RWPE2 (cell line): Measurements from ENCODE around the gene MAN1A1.

Experiments
- ATAC-seq: fragments of 200-7000 bp; cut with Tn5 transposase; 3 replicates; pipeline ENCODE4 v1.9.1; 2021; ENCODE audit warnings: low read depth
- DNase-seq: peaks from one replicate; pipeline ENCODE4 v3.0.0-alpha.2; 2020; ENCODE audit warnings: low spot score
- H3K27ac ChIP-seq: fragments of 450-650 bp; 2 replicates; pipeline ENCODE4 v1.5.1; 2017; ENCODE audit warnings: mild to moderate bottlenecking; ENCODE audit not compliant: poor library complexity, severe bottlenecking
- H3K27me3 ChIP-seq: fragments of 250-450 bp; sonication (Bioruptor Pico); 2 replicates; pipeline ENCODE4 v1.5.1; 2021; ENCODE audit warnings: mild to moderate bottlenecking, moderate library complexity; ENCODE audit not compliant: insufficient read depth, poor library complexity, severe bottlenecking
- H3K36me3 ChIP-seq: fragments of 250-450 bp; sonication (Bioruptor Pico); 2 replicates; pipeline ENCODE4 v1.5.1; 2020; ENCODE audit warnings: low read depth, mild to moderate bottlenecking, moderate library complexity
- H3K4me1 ChIP-seq: fragments of 250-450 bp; sonication (Bioruptor Pico); 2 replicates; pipeline ENCODE4 v1.5.1; 2021; ENCODE audit warnings: mild to moderate bottlenecking, moderate library complexity; ENCODE audit not compliant: insufficient read depth, poor library complexity, severe bottlenecking
- H3K4me3 ChIP-seq: fragments of 250-450 bp; sonication (Bioruptor Pico); 2 replicates; pipeline ENCODE4 v1.5.1; 2021; ENCODE audit warnings: mild to moderate bottlenecking, moderate library complexity; ENCODE audit not compliant: severe bottlenecking
- H3K9me3 ChIP-seq: fragments of 250-450 bp; sonication (Bioruptor Pico); 2 replicates; pipeline ENCODE4 v1.5.1; 2021; ENCODE audit warnings: mild to moderate bottlenecking, moderate library complexity; ENCODE audit not compliant: severe bottlenecking
- TF ChIP-seq, protein P1 (sequence below): fragments of 450-650 bp; IDR thresholded peaks from one replicate; pipeline ENCODE4 v1.5.1; 2017; ENCODE audit warnings: mild to moderate bottlenecking, moderate library complexity; ENCODE audit not compliant: poor library complexity, severe bottlenecking

The MAN1A1 gene

DNA sequence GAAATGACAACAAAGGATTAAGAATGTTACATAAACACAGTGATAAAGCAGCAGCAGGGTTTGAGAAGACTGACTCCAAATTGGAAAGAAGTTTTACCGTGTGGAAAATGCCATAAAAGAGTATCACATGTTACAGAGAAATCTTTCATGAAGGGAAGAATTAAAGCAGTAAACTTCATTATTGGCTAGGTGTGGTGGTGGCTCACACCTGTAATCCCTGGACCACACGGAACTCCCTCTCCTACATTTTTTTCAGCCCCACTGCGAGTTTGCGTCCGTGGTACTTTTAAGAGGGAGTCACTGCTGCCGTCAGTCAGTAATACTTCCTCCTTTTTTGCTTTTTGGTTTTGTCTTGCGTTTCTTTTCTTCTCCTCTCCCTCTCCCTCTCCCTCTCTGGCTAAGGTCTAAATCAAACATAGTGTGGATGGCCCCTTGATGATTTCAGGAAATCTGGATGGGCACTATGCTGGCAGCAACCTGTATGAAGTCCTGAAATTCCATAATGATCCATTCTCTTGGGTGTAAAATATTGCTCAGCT, 112.3 kb downstream of the MAN1A1 start:
- Histone ChIP-seq H3K4me3 (no peak overlapping the region), H3K27me3 (no peaks in the 10 kb centered on the region), H3K9me3 (no peaks in the 10 kb centered on the region), H3K4me1 (no peaks in the 10 kb centered on the region), H3K27ac (no peak overlapping the region), H3K36me3 (no peaks in the 10 kb centered on the region)
- no peak for ATAC-seq
- DNase-seq = no peak
- TF ChIP-seq, protein P1, sequence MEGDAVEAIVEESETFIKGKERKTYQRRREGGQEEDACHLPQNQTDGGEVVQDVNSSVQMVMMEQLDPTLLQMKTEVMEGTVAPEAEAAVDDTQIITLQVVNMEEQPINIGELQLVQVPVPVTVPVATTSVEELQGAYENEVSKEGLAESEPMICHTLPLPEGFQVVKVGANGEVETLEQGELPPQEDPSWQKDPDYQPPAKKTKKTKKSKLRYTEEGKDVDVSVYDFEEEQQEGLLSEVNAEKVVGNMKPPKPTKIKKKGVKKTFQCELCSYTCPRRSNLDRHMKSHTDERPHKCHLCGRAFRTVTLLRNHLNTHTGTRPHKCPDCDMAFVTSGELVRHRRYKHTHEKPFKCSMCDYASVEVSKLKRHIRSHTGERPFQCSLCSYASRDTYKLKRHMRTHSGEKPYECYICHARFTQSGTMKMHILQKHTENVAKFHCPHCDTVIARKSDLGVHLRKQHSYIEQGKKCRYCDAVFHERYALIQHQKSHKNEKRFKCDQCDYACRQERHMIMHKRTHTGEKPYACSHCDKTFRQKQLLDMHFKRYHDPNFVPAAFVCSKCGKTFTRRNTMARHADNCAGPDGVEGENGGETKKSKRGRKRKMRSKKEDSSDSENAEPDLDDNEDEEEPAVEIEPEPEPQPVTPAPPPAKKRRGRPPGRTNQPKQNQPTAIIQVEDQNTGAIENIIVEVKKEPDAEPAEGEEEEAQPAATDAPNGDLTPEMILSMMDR = no peak

DNA sequence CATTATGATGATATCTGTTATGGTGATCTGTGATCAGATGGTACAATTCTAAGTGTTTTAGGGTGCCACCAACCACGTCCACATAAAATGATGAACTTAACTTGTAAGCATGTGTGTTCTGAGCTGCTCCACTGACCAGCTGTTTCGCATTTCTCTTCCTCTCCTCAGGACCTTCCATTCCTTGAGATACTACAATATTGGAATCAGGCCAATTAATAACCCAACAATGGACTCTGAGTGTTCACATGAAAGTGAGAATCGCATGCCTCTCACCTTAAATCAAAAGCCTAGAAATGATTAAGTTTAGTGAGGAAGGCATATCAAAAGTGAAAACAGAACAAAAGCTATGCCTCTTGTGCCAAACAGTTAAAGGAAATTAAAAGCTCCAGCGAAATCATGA, 114.6 kb downstream of the MAN1A1 start:
- DNase-seq (no peak), ATAC-seq (no peak)

DNA sequence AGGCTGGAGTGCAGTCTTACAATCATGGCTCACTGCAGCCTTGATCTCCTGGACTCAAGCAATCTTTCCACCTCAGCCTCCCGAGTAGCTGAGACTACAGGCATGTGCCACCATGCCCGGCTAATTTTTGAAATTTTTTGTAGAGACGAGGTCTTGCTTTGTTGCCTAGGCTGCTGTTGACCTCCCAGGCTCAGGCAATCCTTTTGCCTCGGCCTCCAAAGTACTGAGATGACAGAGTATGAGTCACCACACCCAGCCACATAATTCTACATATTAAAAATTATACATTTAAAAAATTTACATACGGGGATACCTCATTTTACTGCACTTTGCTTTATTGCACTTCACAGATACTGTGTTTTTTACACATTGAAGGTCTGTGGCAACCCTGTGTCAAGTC, 115.1 kb downstream of the MAN1A1 start:
- Histone ChIP-seq H3K27ac (no peak overlapping the region), H3K4me1 (no peaks in the 10 kb centered on the region), H3K36me3 (no peaks in the 10 kb centered on the region), H3K4me3 (no peak overlapping the region), H3K9me3 (peaks cover 2% of the 10 kb centered on the region), H3K27me3 (no peaks in the 10 kb centered on the region)
- TF ChIP-seq, protein P1 = no peak
- DNase-seq = no peak
- ATAC-seq = no peak

More for the DNA sequence above, 114.6 kb downstream of the MAN1A1 start:
- H3K27me3 ChIP-seq = no peaks in the 10 kb centered on the region
- TF ChIP-seq, protein P1 = no peak
- H3K9me3 ChIP-seq = peaks cover 2% of the 10 kb centered on the region
- no peaks in the 10 kb centered on the region for H3K4me1 ChIP-seq
- no peak overlapping the region for H3K27ac ChIP-seq
- no peaks in the 10 kb centered on the region for H3K36me3 ChIP-seq
- H3K4me3 ChIP-seq = no peak overlapping the region

DNA sequence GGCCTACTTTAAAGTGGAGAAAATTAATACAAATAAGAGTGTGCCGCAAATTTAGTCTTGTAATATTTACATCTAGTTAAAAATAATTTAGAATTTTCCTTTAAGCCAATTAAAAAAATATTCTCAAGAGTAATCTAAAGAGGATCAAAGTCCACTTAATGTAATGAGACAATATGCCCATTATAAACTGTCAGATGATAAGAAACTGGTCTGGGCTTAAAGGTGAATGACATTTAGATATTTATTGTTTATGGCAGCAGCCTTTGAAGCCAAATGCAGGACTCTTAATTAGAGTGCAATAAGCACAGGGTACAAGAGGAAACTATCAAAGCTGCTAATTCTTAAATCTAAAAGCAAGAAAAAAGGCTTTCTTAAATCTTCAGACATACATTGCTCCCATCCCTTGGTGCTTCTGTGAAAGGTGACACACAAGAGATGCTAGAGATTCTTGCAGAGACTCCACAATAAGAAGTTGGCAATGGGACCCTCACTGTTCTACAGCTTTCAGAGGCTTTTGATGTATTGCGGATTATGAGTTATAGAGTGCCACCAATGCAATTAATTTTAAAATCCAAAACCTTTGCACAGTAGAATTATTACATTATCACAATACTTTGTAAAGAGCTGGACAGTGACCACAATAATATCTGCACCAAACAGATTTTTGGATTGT, 116.1 kb downstream of the MAN1A1 start:
- Histone ChIP-seq H3K27ac (no peak overlapping the region), H3K9me3 (peaks cover 2% of the 10 kb centered on the region), H3K36me3 (no peaks in the 10 kb centered on the region), H3K4me3 (no peak overlapping the region), H3K27me3 (no peaks in the 10 kb centered on the region), H3K4me1 (no peaks in the 10 kb centered on the region)
- no peak for DNase-seq
- no peak for ATAC-seq
- TF ChIP-seq, protein P1 = no peak

DNA sequence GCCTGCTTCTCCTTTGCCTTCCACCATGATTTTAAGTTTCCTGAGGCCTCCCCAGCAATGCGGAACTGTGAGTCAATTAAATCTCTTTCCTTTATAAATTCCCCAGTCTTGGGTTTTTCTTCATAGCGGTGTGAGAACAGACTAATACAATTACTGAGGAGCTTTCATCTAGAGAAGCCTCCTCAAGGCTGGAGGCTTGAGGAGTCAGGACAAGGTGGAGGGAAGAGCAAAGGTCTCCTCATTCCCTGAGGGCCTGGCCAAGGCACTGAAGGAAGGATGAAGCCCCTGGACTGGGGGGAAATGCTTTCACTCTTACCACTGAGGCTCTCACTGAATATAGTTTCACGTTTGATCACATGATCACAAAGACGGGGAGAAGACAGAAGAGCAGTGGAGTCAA, 118.2 kb downstream of the MAN1A1 start:
- no peaks in the 10 kb centered on the region for H3K27me3 ChIP-seq
- DNase-seq = no peak
- peaks cover 2% of the 10 kb centered on the region for H3K9me3 ChIP-seq
- H3K4me3 ChIP-seq = no peak overlapping the region
- no peaks in the 10 kb centered on the region for H3K4me1 ChIP-seq
- no peak overlapping the region for H3K27ac ChIP-seq
- no peak for ATAC-seq
- H3K36me3 ChIP-seq = no peaks in the 10 kb centered on the region
- TF ChIP-seq, protein P1 = no peak
